Gastrocnemius medialis (tissue), 4 donors: ENCODE results near the gene PXMP2.

Experiments used
- CTCF ChIP-seq, 5 experiments: fragments of 450-650 bp in 3 of 5; fragments of 200-600 bp in 2 of 5; sonication (generic) in 2 of 5; IDR thresholded peaks in 4 of 5; conservative IDR thresholded peaks in 1 of 5; 1 replicate in 4 of 5; 2 replicates in 1 of 5; pipeline ENCODE4 v1.5.1; 2016 to 2019; ENCODE audit warnings: antibody characterized with exemption in 5 of 5, mild to moderate bottlenecking in 3 of 5, moderate library complexity in 3 of 5
- POLR2A ChIP-seq, 2 donors: fragments of 450-650 bp; IDR thresholded peaks; one replicate each; pipeline ENCODE4 v1.6.1; 2017; ENCODE audit warnings: antibody characterized with exemption in 2 of 2, mild to moderate bottlenecking in 2 of 2, moderate library complexity in 2 of 2

GRCh38 chr12:132675757-132676432 lies 11.5 kb upstream of the PXMP2 start:
- no peak for TF ChIP-seq POLR2A (IDR thresholded peaks at IDR 0.05)
- TF ChIP-seq CTCF (IDR thresholded peaks at IDR 0.05 in 4 of 5, conservative IDR thresholded peaks at IDR 0.05 in 1 of 5) = no peak
